HepG2 (cell line): ENCODE measurements around the gene CSTPP1. TPM values are rescaled to one million over a fixed set of nuclear protein-coding genes. Genes with fewer than 3 reads are reported as not detected.

Experiments used
- ATF3 ChIP-seq: sonication (generic); formaldehyde crosslinking; IDR thresholded peaks from 2 replicates; pipeline ENCODE4 v1.4.0; 2020; ENCODE audit warnings: missing genetic modification reagents
- DMAP1 ChIP-seq: IDR thresholded peaks from 2 replicates; pipeline ENCODE4 v1.6.1; 2016
- EP300 ChIP-seq, 3 experiments: sonication (generic) in 1 of 3; formaldehyde crosslinking in 1 of 3; IDR thresholded peaks; 2 replicates each; pipeline versions ENCODE4 v1.5.1 to v1.6.1; 2011 to 2020; ENCODE audit warnings: low read depth in 2 of 3, low read length in 2 of 3, borderline replicate concordance in 1 of 3, improper control_type of control experiment in 1 of 3, mild to moderate bottlenecking in 1 of 3, missing genetic modification reagents in 1 of 3, moderate library complexity in 1 of 3
- HOXA5 ChIP-seq: sonication (generic); formaldehyde crosslinking; IDR thresholded peaks from 2 replicates; pipeline ENCODE4 v1.4.0; 2020; ENCODE audit warnings: missing genetic modification reagents
- KAT8 ChIP-seq: IDR thresholded peaks from 2 replicates; pipeline ENCODE4 v1.6.1; 2016; ENCODE audit warnings: missing genetic modification reagents, missing compliant biosample characterization
- MNT ChIP-seq: fragments of 450-650 bp; IDR thresholded peaks from 2 replicates; pipeline ENCODE4 v1.6.1; 2016
- NCOA1 ChIP-seq: sonication (generic); formaldehyde crosslinking; IDR thresholded peaks from 2 replicates; pipeline ENCODE4 v1.9.0; 2021; ENCODE audit warnings: missing genetic modification reagents
- PITX1 ChIP-seq: sonication (generic); formaldehyde crosslinking; IDR thresholded peaks from 2 replicates; pipeline ENCODE4 v1.5.1; 2020; ENCODE audit warnings: mild to moderate bottlenecking, missing genetic modification reagents
- REL ChIP-seq: sonication (generic); formaldehyde crosslinking; conservative IDR thresholded peaks from 2 replicates; pipeline ENCODE4 v1.8.0; 2022; ENCODE audit warnings: mild to moderate bottlenecking, missing genetic modification reagents, moderate library complexity
- RFX1 ChIP-seq: fragments of 450-650 bp; IDR thresholded peaks from 2 replicates; pipeline ENCODE4 v1.6.1; 2017
- SMC3 ChIP-seq: IDR thresholded peaks from 2 replicates; pipeline ENCODE4 v1.6.1; 2011; ENCODE audit warnings: low read length, improper control_type of control experiment
- SNAPC2 ChIP-seq: sonication (generic); formaldehyde crosslinking; IDR thresholded peaks from 2 replicates; pipeline ENCODE4 v1.8.1; 2022; ENCODE audit warnings: mild to moderate bottlenecking, missing genetic modification reagents
- ZBTB49 ChIP-seq: sonication (generic); formaldehyde crosslinking; IDR thresholded peaks from 2 replicates; pipeline ENCODE4 v1.4.0; 2020; ENCODE audit warnings: missing genetic modification reagents, borderline replicate concordance
- ZFP36L2 ChIP-seq: sonication (generic); formaldehyde crosslinking; IDR thresholded peaks from 2 replicates; pipeline ENCODE4 v1.4.0; 2020; ENCODE audit warnings: missing genetic modification reagents
- ZNF317 ChIP-seq: sonication (generic); formaldehyde crosslinking; IDR thresholded peaks from 2 replicates; pipeline ENCODE4 v1.5.0; 2020; ENCODE audit warnings: mild to moderate bottlenecking, missing genetic modification reagents
- ZNF451 ChIP-seq: sonication (generic); formaldehyde crosslinking; IDR thresholded peaks from 2 replicates; pipeline ENCODE4 v1.5.0; 2020; ENCODE audit warnings: mild to moderate bottlenecking, missing genetic modification reagents
- ZNF773 ChIP-seq: sonication (generic); formaldehyde crosslinking; IDR thresholded peaks from 2 replicates; pipeline ENCODE4 v1.4.0; 2020; ENCODE audit warnings: missing genetic modification reagents, borderline replicate concordance
- ZNF839 ChIP-seq: sonication (generic); formaldehyde crosslinking; IDR thresholded peaks from 2 replicates; pipeline ENCODE4 v1.4.0; 2020; ENCODE audit warnings: missing genetic modification reagents, mild to moderate bottlenecking, borderline replicate concordance
- ZSCAN20 ChIP-seq: sonication (generic); formaldehyde crosslinking; IDR thresholded peaks from 2 replicates; pipeline ENCODE4 v1.4.0; 2020; ENCODE audit warnings: missing genetic modification reagents, mild to moderate bottlenecking, borderline replicate concordance
- ZSCAN25 ChIP-seq: sonication (generic); formaldehyde crosslinking; IDR thresholded peaks from 2 replicates; pipeline ENCODE4 v1.8.0; 2022; ENCODE audit warnings: mild to moderate bottlenecking, missing genetic modification reagents
- polyA plus RNA-seq, 8 experiments: library from polyadenylated mRNA; depleted of rRNA in 3 of 8; stranded (reverse) in 7 of 8; unstranded in 1 of 8; fragments of >200 nt; fragmentation: Illumina TruSeq in 4 of 8; extraction: Trizol in 4 of 8; gene quantifications; 2 replicates each; pipeline versions ENCODE4 v1.2.1 to v1.2.3, GENCODE V29; 2011 to 2016; ENCODE audit warnings: low read depth in 4 of 8, missing spikeins in 1 of 8, mixed read lengths in 1 of 8; ENCODE audit not compliant: insufficient read depth in 1 of 8
- total RNA-seq, 5 experiments: library from RNA; depleted of rRNA; stranded (reverse); fragments of >200 nt; fragmentation: Illumina TruSeq; extraction: Trizol; gene quantifications; 2 replicates each; pipeline ENCODE4 v1.2.3, GENCODE V29; 2016; ENCODE audit warnings: low read depth in 1 of 5
- TF ChIP-seq, protein P1 (sequence below): IDR thresholded peaks from 2 replicates; pipeline ENCODE4 v1.6.1; 2012; ENCODE audit warnings: low read length, improper control_type of control experiment
- TF ChIP-seq, protein P2 (sequence below): sonication (generic); formaldehyde crosslinking; IDR thresholded peaks from 2 replicates; pipeline ENCODE4 v1.4.0; 2020; ENCODE audit warnings: mild to moderate bottlenecking, missing genetic modification reagents

CSTPP1 gene
- total and polyA plus RNA-seq, 2 of the 13 experiments (the other 11 are each of a cell fraction or from before 2014, with no cell fraction given) = 12.3 to 14.6 TPM

- no peak for TF ChIP-seq HOXA5 (CRISPR knock-in tag)
- TF ChIP-seq REL (CRISPR knock-in tag) = 0 out of 2 replicates have a peak, but pooled peaks have one; percentile 29
- no peak for TF ChIP-seq ZSCAN25
- TF ChIP-seq ZNF451 = no peak
- TF ChIP-seq EP300 (IDR thresholded peaks at IDR 0.05; ENCODE audit: low read depth in 2 of 2, low read length in 2 of 2) = no peak
- TF ChIP-seq EP300 (CRISPR knock-in tag; IDR thresholded peaks at IDR 0.05; ENCODE audit: borderline replicate concordance) = no peak
- peak; percentile 65; the same call in 1 of the 2 replicates for TF ChIP-seq DMAP1 (CRISPR knock-in tag)
- TF ChIP-seq ZNF317 = no peak
- TF ChIP-seq ZFP36L2 = no peak
- no peak for TF ChIP-seq ZNF773
- TF ChIP-seq KAT8 = peak; percentile 95
- TF ChIP-seq PITX1 (CRISPR knock-in tag) = no peak
- TF ChIP-seq MNT = no peak
- TF ChIP-seq, protein P1, sequence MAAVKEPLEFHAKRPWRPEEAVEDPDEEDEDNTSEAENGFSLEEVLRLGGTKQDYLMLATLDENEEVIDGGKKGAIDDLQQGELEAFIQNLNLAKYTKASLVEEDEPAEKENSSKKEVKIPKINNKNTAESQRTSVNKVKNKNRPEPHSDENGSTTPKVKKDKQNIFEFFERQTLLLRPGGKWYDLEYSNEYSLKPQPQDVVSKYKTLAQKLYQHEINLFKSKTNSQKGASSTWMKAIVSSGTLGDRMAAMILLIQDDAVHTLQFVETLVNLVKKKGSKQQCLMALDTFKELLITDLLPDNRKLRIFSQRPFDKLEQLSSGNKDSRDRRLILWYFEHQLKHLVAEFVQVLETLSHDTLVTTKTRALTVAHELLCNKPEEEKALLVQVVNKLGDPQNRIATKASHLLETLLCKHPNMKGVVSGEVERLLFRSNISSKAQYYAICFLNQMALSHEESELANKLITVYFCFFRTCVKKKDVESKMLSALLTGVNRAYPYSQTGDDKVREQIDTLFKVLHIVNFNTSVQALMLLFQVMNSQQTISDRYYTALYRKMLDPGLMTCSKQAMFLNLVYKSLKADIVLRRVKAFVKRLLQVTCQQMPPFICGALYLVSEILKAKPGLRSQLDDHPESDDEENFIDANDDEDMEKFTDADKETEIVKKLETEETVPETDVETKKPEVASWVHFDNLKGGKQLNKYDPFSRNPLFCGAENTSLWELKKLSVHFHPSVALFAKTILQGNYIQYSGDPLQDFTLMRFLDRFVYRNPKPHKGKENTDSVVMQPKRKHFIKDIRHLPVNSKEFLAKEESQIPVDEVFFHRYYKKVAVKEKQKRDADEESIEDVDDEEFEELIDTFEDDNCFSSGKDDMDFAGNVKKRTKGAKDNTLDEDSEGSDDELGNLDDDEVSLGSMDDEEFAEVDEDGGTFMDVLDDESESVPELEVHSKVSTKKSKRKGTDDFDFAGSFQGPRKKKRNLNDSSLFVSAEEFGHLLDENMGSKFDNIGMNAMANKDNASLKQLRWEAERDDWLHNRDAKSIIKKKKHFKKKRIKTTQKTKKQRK = no peak
- TF ChIP-seq ZNF839 (CRISPR knock-in tag) = no peak
- no peak for TF ChIP-seq ZSCAN20 (CRISPR knock-in tag)
- TF ChIP-seq ZBTB49 (CRISPR knock-in tag) = no peak
- TF ChIP-seq SMC3 = no peak
- no peak for TF ChIP-seq NCOA1 (CRISPR knock-in tag)
- TF ChIP-seq ATF3 = no peak
- TF ChIP-seq RFX1 = peak; percentile 94
- TF ChIP-seq, protein P2, sequence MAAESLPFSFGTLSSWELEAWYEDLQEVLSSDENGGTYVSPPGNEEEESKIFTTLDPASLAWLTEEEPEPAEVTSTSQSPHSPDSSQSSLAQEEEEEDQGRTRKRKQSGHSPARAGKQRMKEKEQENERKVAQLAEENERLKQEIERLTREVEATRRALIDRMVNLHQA (CRISPR knock-in tag) = no peak
- 0 out of 2 replicates have a peak, but pooled peaks have one; percentile 55 for TF ChIP-seq SNAPC2 (CRISPR knock-in tag)
Measured at GRCh38 chr11:46936138-46937110, at the start of gene CSTPP1 (continued).
